Breast epithelium (tissue), 3 donors: Measurements from ENCODE around the gene ID4.

ENCODE experiments used
- POLR2AphosphoS5 ChIP-seq, 3 donors: sonication (generic); formaldehyde crosslinking; IDR thresholded peaks; one replicate each; pipeline ENCODE4 v1.6.1; 2017; ENCODE audit warnings: antibody characterized with exemption in 3 of 3
- TF ChIP-seq, protein P1 (sequence below), 3 donors: fragments of 450-650 bp; IDR thresholded peaks; one replicate each; pipeline ENCODE4 v1.5.1; 2016 to 2017; ENCODE audit warnings: antibody characterized with exemption in 3 of 3, mild to moderate bottlenecking in 3 of 3, moderate library complexity in 3 of 3

DNA sequence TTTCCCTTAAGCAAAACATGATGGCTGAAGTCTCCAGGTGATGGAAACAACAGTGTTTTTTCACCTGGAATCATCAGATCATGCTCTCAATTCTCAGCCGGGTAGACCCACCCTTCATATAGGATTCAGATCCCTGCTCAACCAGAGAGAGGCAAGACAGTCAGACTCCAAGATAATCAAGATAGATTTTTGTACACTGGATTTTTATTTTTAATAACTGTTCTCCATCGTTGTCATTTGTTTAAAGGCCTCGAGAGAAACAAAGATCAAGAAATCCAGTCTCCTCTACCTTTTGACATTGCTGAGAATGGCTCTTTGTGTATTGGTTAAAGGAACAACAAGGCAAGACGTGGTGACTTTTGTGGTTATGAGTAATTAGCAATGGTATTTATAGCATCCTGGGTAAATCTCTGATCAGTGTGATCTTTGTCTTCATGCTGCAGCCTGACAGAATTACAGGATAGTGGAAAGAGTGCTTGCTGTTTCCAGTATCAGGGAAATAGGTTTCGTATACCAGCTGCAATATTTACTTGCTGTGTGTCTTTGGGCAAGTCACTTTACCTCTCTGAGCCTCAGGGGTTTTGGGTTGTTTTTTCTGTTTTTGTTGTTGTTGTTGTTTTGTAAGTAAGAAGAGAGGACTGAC is 29.9 kb downstream of the ID4 start:
- peak in 1 of 3 donors; percentile 11 for TF ChIP-seq POLR2AphosphoS5 (IDR thresholded peaks at IDR 0.05)
- TF ChIP-seq, protein P1, sequence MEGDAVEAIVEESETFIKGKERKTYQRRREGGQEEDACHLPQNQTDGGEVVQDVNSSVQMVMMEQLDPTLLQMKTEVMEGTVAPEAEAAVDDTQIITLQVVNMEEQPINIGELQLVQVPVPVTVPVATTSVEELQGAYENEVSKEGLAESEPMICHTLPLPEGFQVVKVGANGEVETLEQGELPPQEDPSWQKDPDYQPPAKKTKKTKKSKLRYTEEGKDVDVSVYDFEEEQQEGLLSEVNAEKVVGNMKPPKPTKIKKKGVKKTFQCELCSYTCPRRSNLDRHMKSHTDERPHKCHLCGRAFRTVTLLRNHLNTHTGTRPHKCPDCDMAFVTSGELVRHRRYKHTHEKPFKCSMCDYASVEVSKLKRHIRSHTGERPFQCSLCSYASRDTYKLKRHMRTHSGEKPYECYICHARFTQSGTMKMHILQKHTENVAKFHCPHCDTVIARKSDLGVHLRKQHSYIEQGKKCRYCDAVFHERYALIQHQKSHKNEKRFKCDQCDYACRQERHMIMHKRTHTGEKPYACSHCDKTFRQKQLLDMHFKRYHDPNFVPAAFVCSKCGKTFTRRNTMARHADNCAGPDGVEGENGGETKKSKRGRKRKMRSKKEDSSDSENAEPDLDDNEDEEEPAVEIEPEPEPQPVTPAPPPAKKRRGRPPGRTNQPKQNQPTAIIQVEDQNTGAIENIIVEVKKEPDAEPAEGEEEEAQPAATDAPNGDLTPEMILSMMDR (IDR thresholded peaks at IDR 0.05) = no peak
